GM18526 (cell line): ENCODE measurements around the gene SAMD8.

Source experiments
- POLR2A ChIP-seq: IDR thresholded peaks from 3 replicates; pipeline ENCODE4 v1.6.1; 2011; ENCODE audit not compliant: insufficient read length; ENCODE audit errors: extremely low read depth

SAMD8 gene

DNA sequence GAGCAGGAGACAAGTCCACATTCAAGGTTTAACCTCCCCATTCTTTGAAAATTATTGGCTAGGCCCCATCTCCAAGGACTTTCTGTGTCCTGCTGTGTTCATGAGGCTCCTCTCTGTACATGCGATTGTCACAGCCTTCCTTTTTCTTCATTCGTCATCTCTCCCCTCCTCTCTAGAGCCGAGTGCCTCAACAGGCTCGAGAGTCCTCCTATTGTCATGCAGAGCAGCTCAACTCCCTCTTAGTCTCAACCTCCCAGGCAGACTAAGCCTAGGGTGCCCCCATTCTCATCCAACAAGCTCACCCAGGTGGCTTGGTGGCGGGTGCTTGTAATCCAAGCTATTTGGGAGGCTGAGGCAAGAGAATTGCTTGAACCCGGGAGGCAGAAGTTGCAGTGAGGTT, 35.1 kb upstream of the SAMD8 start:
- TF ChIP-seq POLR2A = no peak

DNA sequence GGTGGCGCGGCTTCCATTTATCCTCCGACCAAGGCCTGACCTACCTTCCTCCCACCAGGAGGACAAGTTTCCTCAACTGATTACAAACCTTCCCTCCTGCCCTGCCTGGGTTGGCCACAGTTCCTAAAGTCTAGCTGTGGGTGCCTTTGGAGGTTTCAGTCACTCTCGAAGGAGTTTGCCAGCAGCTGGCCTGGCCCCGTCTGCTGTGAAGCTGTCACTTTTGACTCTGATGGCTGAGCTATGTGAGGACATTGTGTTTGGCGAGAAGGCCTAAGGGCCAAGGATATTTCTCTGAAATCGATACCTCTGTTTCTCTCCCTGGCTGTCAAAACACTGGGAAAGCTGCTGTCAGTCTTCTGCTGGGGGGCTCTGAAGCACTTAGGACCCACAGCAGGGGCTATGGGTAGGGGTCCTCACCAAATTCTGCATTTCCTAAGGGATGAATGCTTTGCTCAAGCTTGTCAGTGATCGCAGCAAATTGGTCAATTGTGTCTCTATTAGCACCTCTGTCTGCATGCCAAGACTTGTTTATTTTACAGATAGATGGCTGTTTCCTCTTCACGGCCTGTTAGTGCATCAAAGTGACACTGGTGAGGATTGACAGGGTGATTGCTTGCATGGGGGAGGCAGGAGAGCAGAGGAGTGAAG, 31.9 kb upstream of the SAMD8 start:
- TF ChIP-seq POLR2A = no peak

DNA sequence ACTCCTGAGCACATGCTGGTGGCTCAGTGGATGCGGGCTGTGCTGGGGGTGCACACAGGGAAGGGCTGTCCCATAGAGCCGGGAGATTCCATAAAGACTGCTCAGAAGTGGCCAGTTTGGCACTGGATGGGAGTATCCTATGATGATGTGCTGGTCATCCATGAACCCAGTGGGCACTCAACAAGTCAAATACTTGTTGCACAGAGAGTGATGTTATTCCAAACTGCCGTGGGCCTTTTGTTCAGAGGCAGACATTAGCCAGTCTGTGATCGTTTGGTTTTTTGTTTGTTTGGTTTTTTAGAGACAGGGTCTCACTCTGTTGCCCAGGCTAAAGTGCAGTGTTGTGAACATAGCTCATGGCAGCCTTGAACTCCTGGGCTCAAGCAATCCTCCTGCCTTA, 30.9 kb upstream of the SAMD8 start:
- no peak for TF ChIP-seq POLR2A

DNA sequence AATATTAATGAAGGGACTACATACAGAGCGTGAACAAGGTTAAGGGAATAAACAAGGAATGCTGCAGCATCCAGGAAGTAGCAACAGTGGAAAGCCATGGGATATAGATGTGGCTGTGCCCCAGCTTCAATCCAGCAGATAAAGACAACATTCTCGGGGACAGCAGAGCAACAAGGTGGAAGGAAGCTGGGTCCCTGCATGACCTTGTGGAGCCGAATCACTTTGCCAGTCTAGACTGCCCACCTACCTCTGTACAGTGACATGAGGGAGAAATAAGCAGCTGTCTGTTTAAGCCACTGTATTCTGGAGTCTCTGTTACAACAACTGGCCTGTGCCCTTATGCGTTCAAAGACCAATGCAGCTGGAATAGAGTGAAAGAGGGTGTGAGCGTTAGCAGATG, 30.1 kb upstream of the SAMD8 start:
- TF ChIP-seq POLR2A = no peak

DNA sequence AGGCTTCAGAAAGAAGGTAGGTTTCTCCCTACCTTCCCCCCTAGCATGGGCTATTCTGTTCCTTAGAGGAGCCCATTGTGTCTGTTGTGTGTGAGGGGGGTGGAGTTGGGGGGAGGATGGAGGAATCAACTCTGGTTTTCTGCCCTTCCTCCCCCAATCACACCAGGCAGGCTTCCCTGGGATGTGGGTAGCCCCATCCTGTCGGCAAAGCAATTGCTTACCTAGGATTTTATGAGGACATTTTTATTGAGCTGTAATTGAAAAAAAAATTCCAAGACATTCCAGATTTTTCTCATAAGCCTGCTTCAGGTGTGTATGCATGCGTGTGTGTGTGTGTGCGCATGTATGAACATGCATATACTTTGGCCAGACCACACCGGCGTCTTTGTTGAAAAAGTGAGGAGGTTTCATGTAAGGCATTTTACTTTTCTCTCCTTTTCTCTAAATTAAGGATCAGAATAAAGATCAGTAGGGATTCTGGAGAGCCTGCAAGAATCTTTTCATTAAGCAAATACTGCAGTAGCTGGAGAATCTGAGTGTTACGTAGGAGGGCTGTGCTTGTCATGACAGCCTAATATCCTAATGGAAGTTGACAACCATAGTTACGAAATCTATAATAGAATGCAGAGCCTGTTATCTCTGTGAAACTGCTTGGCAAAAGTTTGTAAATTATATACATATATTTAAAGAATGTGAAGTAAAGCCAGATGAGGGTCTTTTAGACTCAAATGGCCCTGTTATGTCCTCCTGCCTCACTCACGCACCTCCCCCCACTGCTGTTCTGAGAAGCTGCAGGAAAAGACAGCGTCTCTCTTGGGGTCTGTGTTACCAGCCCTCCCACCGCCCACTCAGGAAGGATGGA, 27.3 kb upstream of the SAMD8 start:
- no peak for TF ChIP-seq POLR2A

DNA sequence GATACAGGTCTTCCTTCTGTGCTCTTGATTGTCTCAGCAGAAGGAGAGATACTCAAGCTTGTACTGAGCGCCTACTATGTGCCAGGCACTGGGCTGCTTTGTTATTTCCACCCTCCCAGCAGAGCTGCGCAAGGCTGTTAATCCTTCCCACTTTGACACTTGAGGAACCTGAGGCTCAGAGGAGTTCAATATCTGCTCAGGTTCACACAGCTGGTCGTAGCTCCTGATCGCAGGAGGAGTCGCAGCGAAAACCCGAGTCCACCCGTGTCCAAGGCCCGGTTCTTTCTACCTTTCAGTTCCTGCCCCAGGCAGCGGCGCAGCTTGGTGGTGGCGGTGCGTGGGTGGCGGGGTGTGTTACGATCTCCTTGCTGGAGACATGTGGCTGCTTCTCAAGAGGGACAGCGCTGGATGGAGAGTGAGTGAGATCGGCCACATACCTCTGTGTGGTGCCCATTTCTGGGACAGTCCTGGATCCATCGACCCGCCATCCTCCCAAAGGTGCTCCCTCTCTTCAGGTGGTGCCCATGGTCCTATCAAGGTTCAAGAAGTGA, 26.5 kb upstream of the SAMD8 start:
- TF ChIP-seq POLR2A = no peak

DNA sequence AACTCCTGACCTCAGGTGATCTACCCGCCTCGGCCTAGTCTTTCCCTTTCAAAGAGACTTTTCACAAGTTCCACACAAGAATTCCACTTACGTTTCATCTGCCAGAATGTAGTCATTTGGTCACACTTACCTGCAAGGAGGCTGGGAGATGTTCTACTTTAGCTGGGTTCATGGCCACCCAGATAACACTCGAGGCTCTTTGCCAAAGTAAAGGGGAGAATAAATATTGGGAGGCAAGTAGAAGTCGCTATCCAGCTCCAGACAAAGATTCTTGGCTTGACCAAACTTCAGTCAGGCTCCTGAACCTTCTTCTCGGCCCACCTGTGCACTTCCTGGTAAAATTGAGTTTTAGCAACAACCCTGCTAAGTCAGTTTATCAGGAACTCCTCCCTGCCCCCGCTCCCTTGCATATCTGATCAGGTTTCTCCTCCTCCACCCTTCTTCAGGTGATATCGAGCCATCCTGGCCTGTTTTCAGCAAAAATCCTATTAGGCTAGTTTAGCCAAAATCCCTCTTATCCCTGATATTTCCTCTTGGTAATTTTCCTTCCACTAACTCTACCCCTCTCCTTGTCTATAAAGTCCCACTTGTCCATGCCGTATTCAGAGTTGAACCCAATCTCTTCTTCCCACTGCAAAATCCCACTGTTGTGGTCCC, 25.1 kb upstream of the SAMD8 start:
- TF ChIP-seq POLR2A = no peak

DNA sequence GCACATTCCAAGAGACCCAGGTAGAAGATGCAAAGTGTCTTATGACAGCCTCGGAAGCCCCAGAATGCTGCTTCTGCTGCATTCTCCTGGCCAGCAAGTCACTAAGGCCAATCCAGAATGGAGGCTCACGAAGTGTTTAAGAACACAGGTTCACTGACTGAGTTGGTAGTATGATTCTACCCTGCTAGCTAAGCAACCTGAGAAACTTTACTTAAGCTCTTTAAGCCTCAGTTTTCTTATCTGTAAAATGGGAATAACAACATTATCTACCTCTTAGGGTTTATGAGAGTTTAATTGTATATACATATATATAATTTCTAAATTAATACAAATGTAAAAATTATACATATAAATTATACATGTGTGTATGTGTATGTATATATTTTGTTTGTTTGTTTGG, 22.8 kb upstream of the SAMD8 start:
- TF ChIP-seq POLR2A = no peak

DNA sequence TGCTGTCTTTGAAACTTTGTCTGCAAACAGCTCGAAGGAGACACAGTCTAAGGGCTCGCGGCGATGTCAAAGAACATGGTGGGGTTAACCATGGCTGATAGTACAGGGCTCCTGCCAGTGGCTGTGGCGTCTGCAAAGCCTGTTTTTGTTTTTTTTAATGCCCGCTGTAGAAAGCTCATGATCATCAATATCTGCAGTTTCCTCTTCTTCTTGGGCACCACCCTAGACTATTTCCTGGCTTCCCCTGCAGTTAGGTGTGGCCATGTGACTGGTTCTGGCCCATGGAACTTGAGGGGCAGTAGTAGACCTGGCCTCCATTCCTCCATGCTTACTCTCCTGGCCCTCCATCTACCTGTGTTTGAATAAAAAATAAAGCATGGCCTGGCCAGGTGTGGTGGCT, 21.8 kb upstream of the SAMD8 start:
- TF ChIP-seq POLR2A = no peak

DNA sequence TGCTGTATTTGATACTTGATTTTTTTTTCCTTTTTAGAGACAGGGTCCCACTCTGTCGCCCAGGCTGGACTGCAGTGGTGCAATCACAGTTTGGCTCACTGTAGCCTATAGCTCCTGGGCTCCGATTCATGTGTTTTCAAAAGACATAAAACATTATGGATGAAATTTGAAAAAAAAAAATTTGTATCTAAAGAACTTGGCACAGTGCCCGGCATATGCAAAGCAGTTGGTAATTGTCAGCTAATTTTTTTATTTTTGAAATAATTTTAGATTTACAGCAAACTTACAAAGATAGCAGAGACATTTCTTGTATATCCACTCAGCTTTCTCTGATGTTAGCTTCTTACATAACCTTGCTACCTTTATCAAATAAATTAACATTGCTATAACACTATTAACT, 20.3 kb upstream of the SAMD8 start:
- no peak for TF ChIP-seq POLR2A

DNA sequence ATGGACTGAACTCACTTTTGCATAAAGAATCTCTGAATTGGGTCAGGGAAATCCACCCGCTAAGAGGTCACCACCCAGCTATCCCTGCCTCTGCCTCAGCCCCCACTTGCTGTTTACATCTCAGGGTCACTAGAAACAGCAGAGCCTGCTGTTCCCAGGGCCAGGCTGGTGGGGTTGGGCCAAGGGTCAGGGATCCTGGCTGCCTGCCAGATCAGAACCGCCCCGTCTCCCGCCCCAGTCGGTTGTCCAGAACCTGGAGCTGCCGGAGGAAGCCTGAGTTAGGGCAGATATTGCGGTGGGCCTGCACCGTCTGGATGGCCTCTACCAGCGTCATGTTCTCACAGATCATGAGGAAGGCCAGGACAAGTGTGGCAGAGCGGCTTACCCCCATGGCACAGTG, 17.0 kb upstream of the SAMD8 start:
- no peak for TF ChIP-seq POLR2A

DNA sequence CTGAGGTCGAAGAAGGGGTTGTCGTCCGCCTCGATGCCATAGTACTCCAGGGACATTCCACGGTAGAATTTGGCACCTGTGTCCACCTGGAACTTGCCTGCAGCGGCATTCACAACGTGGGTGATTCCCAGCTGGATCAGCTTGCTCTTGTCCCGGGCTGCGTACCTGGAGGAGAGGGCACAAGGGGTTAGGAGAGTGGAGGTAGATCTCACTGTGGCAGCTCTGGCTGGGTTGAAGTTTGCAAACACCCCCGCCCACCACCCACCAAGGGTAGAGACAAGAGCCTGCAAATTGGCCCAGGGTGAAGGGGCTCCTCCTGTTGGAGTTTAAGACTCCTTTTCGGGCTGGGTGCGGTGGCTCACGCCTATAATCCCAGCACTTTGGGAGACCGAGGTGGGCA, 15.8 kb upstream of the SAMD8 start:
- TF ChIP-seq POLR2A = no peak

DNA sequence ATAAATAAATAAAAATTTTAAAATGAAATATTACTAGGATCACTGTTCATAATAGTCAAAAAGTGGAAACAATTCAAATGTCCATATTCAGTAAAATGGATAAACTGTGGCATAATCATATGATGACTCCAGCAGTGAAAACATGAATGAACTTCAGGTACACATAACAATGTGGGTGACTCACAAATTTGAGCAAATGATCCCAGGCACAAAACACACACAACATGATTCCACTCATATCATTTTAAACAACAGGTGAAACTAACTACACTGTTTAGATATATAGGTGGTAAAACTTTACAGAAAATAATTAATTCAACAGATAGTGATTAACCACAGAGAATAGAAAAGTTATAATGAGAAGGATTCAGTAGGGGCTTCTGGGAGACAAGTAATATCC, 14.7 kb upstream of the SAMD8 start:
- no peak for TF ChIP-seq POLR2A

DNA sequence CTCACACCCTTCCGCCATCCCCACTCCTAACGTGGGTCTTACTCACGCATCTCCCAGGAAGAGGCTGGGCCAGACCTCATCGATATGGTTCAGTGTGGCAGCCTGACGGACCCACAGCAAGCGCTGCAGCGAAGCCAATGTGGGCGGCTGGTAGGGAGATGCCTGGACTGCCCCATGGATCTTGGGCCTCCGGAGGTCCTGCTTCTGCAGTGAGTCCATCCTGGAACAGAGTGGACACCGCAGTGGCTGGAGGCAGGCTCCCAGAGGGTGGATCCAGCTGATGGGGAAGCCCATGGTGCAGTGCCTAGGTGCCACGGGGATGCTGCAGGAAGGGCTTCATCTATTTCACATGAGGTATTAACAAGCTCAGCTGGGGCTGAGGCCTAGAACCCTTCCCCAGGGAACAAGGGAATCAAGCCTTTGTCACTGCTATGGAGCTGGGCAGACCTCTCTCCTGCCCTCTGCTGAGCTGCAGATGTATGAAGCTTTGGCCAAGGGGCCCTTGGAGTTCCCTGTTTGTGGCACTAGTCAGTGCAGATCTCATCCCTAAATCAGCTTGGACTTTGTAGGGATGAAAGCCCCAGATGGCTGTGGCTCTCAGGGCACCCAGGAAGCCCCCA, 13.7 kb upstream of the SAMD8 start:
- TF ChIP-seq POLR2A = no peak

DNA sequence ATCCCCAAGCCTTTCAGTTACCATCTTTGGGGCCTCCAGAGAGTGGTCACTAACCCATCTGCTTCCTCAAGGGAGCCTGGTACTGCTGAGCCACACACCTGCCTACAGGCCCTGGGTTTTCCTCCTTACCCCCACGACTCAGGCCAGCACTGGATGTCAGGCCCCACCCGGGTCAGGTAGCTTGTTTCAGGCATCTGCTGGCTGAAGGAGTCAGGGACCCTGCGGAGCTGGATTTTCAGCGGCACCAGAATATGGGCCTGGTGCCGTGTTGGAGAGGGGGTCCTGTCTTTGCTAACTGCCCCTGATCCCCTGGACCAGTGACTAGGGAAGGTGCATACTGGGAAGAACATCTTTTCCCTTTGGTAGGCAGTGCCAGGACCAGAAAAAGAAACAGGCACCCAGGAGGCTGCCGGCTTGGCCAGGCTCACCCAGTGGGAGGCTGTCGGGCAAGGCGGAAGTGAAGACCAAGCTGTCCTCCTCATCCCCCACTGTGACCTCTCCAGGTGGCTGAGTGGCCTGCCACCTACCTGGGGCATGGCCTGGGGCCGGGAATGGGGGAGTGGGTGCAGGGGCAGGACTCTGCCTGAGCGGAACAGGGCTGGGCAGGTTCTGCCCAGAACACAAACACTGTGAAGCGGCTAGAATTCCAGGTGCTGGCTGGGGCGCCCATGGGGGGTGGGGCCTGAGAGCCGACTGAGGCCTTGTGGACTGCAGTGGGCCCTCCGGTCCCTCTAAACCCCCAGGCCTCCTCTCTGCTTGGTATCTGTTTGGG, 12.4 kb upstream of the SAMD8 start:
- no peak for TF ChIP-seq POLR2A
